Measurements from ENCODE around the gene CFAP46.

DNA sequence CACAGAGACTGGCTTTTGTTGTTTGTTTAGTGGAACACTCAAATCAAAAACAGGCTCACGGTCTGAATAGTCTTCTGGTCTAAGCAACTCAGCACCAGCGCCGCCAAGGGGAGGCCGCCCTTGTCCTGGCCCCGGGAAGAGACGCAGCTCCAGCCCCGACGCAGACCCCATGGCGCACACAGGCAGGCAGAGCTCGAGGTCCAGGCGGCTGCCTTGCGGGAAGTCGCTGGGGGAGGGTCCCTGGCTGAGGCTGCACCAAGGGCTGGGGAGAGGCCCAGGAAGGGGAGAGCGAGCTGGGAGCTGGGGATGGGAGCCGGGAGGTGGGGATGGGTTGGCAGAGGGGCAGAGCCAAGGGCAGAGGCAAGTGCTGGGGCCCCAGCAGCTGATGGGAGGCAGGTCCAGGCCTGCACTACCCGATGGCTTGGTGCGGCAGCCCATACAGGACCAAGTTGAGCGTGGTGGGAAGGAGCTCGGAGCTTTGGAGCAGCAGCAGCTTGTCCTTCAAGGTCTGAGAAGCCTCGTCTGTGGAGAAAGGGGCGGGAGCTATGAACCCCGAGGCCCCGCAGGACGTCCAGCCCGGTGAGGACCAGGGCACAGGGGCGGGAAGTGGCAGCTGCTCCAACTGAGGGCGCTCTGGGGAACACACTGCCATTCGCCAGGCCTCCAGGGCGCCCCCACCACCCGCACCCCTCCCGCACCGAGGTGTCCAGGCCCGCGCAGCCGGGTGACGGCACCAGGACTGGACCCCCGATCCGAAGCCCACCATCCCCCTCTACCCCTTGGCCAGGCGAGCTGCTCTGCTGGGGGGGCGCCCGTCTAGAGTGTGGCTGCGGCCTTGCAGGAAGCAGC, 133.8 kb downstream of the CFAP46 start:
- TF ChIP-seq, protein P1, sequence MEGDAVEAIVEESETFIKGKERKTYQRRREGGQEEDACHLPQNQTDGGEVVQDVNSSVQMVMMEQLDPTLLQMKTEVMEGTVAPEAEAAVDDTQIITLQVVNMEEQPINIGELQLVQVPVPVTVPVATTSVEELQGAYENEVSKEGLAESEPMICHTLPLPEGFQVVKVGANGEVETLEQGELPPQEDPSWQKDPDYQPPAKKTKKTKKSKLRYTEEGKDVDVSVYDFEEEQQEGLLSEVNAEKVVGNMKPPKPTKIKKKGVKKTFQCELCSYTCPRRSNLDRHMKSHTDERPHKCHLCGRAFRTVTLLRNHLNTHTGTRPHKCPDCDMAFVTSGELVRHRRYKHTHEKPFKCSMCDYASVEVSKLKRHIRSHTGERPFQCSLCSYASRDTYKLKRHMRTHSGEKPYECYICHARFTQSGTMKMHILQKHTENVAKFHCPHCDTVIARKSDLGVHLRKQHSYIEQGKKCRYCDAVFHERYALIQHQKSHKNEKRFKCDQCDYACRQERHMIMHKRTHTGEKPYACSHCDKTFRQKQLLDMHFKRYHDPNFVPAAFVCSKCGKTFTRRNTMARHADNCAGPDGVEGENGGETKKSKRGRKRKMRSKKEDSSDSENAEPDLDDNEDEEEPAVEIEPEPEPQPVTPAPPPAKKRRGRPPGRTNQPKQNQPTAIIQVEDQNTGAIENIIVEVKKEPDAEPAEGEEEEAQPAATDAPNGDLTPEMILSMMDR (IDR thresholded peaks at IDR 0.05; ENCODE audit: insufficient read depth, low read depth, low read length) = no peak
- no peak for TF ChIP-seq EZH2 (IDR thresholded peaks at IDR 0.05; ENCODE audit: insufficient read depth, low read length)

Data from astrocyte (in vitro differentiated cells and primary cell).